SK-N-DZ (cell line): ENCODE results near the gene CABLES2. TPM values are rescaled to one million over a fixed set of nuclear protein-coding genes. Genes with fewer than 3 reads are reported as not detected.
A peak's percentile ranks its signal among the peaks of the same experiment; 100 is the strongest.

Source experiments
- DNase-seq: peaks from one replicate; pipeline ENCODE4 v3.0.0-alpha.2; 2015; ENCODE audit warnings: low spot score
- polyA plus RNA-seq, 2 experiments: library from polyadenylated mRNA; depleted of rRNA; stranded (reverse); fragments of >200 nt; gene quantifications; 2 replicates each; pipeline ENCODE4 v1.2.3, GENCODE V29; 2014

The CABLES2 gene
- 7.8 and 8.4 TPM in 2 replicates for polyA plus RNA-seq (2014; cell fraction: cytosol; rRNA removed)
- polyA plus RNA-seq (2014; cell fraction: nucleus; rRNA removed) = 4.6 and 8.4 TPM in 2 replicates

DNA sequence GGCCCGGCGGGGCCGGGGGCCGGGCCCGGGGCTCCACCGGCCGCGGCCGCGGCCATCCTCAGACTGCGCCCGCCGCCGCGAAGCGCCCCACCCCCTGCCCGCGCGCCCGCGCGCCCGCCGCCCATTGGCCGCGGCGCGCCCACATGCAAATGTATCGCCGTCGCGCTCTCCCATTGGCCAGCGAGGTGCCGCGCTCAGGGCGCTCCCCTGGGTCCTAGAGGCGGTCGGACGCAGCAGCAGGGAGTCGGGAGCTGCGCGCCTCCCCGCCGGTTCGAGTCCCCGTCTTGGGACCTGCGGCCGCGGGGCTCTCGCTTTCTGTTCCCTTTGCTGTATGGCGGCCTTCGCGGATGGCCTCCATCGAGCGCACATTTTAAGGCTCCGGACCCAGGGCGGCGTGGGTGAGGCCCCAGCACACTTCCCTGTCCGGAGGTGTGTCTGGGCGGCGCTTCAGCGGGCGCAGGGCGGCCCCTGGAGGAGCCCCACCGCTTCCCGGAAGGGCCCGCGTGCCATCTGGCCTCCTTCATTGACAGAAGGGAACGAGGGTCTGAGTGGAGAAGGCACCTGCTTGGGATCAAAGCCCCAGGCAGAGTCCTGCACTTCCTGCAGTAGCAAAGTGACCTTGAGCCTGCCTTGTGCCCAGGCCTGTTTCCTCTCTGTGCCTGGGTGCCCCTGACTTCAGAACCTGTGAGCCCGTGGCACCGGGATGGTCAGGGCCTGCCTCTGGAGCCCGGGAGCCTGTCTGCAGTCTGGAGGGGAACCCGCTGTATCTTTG lies at the start of gene CABLES2:
Gene CABLES2, minus strand, starts transcription at position 65 of the 772 bp plus-strand sequence. Its CDS starts 9 bp downstream, at position 56.
- DNase-seq = peak; percentile 96

GRCh38 chr20:62455929-62456328 lies 48.8 kb upstream of the CABLES2 start:
- DNase-seq = peak; percentile 55

GRCh38 chr20:62454904-62455636 lies 48.0 kb upstream of the CABLES2 start:
- DNase-seq = no peak

DNA sequence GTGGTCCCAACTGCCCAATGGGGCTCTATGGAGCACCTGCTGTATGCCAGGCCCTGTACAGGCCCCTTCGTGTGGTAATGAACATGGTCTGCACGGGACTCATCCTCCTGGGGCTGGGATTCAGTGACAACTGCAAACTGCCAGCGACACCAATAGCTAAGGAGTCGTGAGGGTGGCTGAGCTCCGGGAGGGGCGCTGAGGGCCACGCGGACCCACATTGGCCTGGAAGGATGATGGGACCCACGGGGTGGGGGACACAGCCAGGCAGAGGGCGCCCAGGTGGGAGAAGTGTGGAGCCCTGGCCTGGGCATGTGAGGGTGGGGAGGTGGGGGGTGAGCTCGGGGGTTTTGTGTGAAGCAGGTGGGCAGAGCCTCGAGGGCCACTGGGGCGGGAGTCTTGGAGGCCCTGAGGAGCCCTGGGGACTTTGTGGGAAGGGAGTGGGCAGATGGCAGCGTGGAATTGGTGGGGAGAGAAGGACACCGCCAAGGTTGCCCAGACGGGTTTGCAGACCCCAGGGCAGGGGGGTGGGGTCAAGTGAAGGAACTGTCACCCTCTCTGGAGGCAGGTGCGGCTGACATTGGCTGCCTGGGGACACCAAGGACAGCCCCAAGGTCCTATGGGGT lies 46.2 kb upstream of the CABLES2 start:
- no peak for DNase-seq

GRCh38 chr20:62452475-62453095 lies 45.5 kb upstream of the CABLES2 start:
- no peak for DNase-seq

DNA sequence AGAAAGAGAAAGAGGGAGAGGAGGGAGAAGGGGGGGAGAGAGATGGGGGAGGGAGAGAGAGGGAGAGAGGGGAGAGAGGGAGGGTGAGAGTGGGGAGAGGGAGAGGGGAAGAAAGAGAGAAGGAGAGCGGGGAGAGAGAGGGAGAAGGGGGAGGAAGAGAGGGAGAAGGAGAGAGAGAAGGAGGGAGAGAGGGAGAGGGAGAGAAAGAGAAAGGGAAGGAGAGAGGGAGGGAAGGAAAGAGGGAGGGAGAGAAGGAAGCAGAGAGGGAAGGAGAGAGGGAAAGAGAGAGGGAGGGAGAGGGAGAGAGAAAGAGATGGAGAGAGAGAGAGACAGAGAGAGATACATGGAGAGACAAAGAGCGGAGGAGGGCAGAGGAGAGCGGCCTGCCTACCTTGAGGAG lies 44.9 kb upstream of the CABLES2 start:
- no peak for DNase-seq

GRCh38 chr20:62451156-62451767 lies 44.2 kb upstream of the CABLES2 start:
- no peak for DNase-seq

GRCh38 chr20:62449951-62450691 lies 43.0 kb upstream of the CABLES2 start:
- no peak for DNase-seq

- DNase-seq = no peak
Observed at GRCh38 chr20:62448788-62449187, 41.7 kb upstream of the CABLES2 start.

DNA sequence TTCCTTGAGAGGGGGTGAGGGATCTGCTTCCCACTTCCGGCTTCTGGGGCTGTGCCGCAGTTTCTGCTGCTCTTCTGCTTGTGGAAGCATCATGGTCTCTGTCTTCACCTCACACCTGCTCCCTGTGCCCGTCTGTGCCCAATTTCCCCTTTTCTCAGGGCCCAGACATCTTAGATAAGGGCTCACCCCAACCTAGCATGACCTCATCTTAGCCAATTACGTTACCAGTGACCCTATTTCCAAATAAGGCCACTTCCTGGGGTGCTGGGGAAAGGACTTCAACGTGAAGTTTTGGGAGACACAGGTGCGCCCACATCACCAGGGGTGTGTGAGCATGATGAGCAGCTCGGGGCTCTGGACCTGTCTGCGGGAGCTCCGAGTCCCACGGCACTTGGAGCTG lies 41.0 kb upstream of the CABLES2 start:
- no peak for DNase-seq

- DNase-seq = no peak
Observed at GRCh38 chr20:62446888-62447869, 40.1 kb upstream of the CABLES2 start.

- no peak for DNase-seq
Observed at GRCh38 chr20:62446481-62446880, 39.4 kb upstream of the CABLES2 start.

GRCh38 chr20:62445553-62446340 lies 38.7 kb upstream of the CABLES2 start:
- no peak for DNase-seq

GRCh38 chr20:62444286-62444685 lies 37.2 kb upstream of the CABLES2 start:
- no peak for DNase-seq

GRCh38 chr20:62441987-62442539 lies 35.0 kb upstream of the CABLES2 start:
- no peak for DNase-seq

DNA sequence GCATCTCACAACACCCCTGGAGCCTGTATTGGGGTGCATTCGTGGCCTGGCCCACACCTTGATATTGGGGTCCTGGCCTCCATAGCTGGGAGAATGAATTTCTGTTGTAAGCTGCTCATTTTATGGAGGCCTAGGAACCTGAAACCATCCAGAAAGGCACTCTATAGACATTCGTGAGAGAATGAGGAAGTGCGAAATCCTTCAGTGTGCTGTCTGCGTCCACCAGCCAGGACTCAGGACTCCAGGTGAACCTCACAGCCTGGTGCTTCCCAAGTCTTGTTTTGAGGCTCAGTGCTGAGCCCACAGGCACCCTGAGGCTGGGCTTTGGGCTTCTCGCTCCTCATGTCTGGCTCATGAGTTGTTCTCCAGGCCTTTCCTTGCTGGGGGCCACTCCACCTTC lies 32.1 kb upstream of the CABLES2 start:
- DNase-seq = no peak

DNA sequence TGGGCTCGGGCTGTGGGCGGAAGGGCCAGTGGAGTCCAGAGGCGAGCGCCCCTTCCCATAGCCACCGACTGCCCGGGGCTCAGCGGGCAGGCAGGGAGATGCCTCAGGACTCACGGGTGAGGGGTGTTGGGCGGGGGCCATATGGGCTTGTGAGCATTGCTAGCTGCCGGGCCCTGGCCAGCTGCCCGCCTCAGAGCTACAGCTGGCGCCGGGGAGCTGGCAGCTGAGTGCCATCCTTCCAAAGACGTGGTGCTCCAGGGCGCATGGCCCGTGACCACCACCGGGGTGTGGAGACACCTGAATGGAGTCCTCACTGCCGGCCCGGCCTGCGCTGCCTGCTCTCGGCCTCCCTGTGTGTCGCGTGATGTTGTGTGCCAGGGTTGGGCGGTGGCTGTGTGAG lies 30.8 kb upstream of the CABLES2 start:
- no peak for DNase-seq

DNA sequence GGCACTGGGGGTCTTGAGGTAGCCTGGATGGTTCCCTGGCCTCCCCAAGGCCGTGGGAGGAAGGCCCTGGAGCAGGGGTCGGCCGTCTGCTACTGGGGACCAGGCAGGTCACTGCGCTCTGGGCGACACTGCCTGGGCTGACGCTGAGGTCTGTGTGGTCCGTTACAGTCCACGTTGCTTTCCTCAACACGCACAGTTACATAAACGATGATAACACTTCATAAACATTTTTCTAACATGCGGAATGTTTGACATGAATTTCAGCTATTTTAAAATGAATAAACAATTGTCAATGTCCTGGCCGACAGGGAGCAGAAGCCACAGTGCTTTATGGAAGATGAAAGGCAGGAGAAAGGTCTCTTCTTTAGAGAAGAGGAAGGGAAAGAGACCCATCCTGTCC lies 30.4 kb upstream of the CABLES2 start:
- DNase-seq = no peak
